ENCODE data around the gene WDR45B. TPM values are rescaled to one million over a fixed set of nuclear protein-coding genes. Genes with fewer than 3 reads are reported as not detected.

The WDR45B gene
- total and polyA plus RNA-seq, 2 donors (not counting 1 experiment from before 2014, with no cell fraction given): 54.3 to 72.7 TPM

- peaks cover 86% of the 10 kb centered on the region for H4K20me1 ChIP-seq (ENCODE audit: control insufficient read depth, insufficient read depth, low read length, poor library complexity, severe bottlenecking)
Measured at GRCh38 chr17:82639628-82640027, 8.6 kb downstream of the WDR45B start.

More at GRCh38 chr17:82639628-82640027, 8.6 kb downstream of the WDR45B start:
- WGBS (ENCODE audit: insufficient coverage): 91% methylated on average over 14 of the region's 14 CpGs
- POLR2A ChIA-PET: no interaction called here
- Mint-ChIP-seq H3K4me1 (peaks cover 19% of the 10 kb centered on the region), H3K9me3 (ENCODE audit: insufficient read depth) (no peaks in the 10 kb centered on the region), H3K27ac (no peak overlapping the region), H3K4me3 (no peak overlapping the region), H3K27me3 (no peaks in the 10 kb centered on the region)
- ATAC-seq (ENCODE audit: low read depth) (no peak), DNase-seq (no peak)
- Histone ChIP-seq H3K27ac (ENCODE audit: low read length in 2 of 2) (no peak overlapping the region), H3K4me3 (ENCODE audit: control extremely low read depth in 1 of 5, extremely low read depth in 1 of 5, insufficient read depth in 1 of 5, low read depth in 2 of 5, low read length in 4 of 5) (no peak overlapping the region), H3K36me3 (replicated peaks in 1 of 2; ENCODE audit: control extremely low read depth in 1 of 2, control insufficient read depth in 1 of 2, extremely low read depth in 1 of 2, insufficient read depth in 2 of 2, low read length in 1 of 2) (peaks cover 3 to 63% of the 10 kb centered on the region in 2 experiments), H3K79me2 (ENCODE audit: control insufficient read depth, insufficient read depth, low read length) (peaks cover 99% of the 10 kb centered on the region), H3K4me2 (replicated peaks; ENCODE audit: low read depth, low read length, poor library complexity, severe bottlenecking) (no peak overlapping the region), H3K9ac (ENCODE audit: low read length) (no peak overlapping the region), H3K9me3 (ENCODE audit: control extremely low read depth in 1 of 3, control insufficient read depth in 2 of 3, insufficient read depth in 1 of 3, low read length in 2 of 3) (peaks cover 0 to 4% (median 0%) of the 10 kb centered on the region in 3 donors), H3K4me1 (ENCODE audit: control insufficient read depth in 2 of 2, insufficient read depth in 2 of 2, low read length in 2 of 2) (no peaks in the 10 kb centered on the region), H2AFZ (ENCODE audit: insufficient read depth, low read depth, low read length, poor library complexity, severe bottlenecking) (no peak overlapping the region), H3K27me3 (replicated peaks in 1 of 4; ENCODE audit: control extremely low read depth in 1 of 4, control insufficient read depth in 3 of 4, insufficient read depth in 4 of 4, low read length in 3 of 4) (no peaks in the 10 kb centered on the region)
- intact Hi-C loops (cut with micrococcal nuclease): no loop called here
- no peak for TF ChIP-seq EZH2 (IDR thresholded peaks at IDR 0.05; ENCODE audit: borderline replicate concordance, insufficient read depth, low read depth, low read length, poor library complexity, severe bottlenecking)
- no peak for TF ChIP-seq CTCF (IDR thresholded peaks at IDR 0.05)
- CTCF ChIA-PET: no interaction called here
